ENCODE data around the gene TAAR1. TPM values are rescaled to one million over a fixed set of nuclear protein-coding genes. Genes with fewer than 3 reads are reported as not detected.

Gene TAAR1
- total RNA-seq, 1 experiment from 2014 or later = not detected

DNA sequence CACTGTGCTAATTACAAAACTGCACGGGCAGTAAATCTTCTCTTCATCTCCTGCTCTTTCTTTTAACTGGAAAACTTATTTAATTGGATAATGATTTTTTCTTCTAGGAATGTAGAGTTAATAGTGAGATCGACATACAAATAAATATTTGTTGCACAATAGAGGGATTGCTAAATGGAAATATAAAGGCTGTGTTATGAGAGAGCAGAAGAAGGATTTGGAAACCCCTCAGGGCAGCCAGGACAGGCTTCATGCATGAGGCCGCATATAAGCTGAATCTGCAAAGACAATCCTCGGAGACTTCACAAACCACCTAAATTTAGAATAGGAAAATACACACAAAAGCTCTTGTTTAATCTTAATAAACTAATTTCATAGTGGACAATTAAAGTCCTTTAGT lies 2.9 kb upstream of the TAAR1 start:
- intact Hi-C loops (cut with micrococcal nuclease; ENCODE audit: unreplicated experiment) (loop anchor here (10.0 kb wide), 1 partner anchor 127 kb away; the partner anchor contains the start of gene TAAR9), in situ Hi-C loops (cut with HindIII; ENCODE audit: low pct_unique_long_range_greater_than_20kb, low sequenced_read_pairs) (no loop called here)
- Histone ChIP-seq H3K27ac (ENCODE audit: low read length) (no peak overlapping the region), H3K4me3 (ENCODE audit: low read depth in 2 of 2, low read length in 2 of 2) (no peak overlapping the region), H3K27me3 (ENCODE audit: control insufficient read depth, insufficient read depth, low read length) (no peaks in the 10 kb centered on the region), H3K4me1 (ENCODE audit: control insufficient read depth, insufficient read depth, low read length) (no peaks in the 10 kb centered on the region), H3K9me3 (ENCODE audit: control insufficient read depth, insufficient read depth, low read depth, low read length) (no peaks in the 10 kb centered on the region), H3K36me3 (ENCODE audit: control insufficient read depth, insufficient read depth, low read length) (no peaks in the 10 kb centered on the region)
- TF ChIP-seq, protein P1, sequence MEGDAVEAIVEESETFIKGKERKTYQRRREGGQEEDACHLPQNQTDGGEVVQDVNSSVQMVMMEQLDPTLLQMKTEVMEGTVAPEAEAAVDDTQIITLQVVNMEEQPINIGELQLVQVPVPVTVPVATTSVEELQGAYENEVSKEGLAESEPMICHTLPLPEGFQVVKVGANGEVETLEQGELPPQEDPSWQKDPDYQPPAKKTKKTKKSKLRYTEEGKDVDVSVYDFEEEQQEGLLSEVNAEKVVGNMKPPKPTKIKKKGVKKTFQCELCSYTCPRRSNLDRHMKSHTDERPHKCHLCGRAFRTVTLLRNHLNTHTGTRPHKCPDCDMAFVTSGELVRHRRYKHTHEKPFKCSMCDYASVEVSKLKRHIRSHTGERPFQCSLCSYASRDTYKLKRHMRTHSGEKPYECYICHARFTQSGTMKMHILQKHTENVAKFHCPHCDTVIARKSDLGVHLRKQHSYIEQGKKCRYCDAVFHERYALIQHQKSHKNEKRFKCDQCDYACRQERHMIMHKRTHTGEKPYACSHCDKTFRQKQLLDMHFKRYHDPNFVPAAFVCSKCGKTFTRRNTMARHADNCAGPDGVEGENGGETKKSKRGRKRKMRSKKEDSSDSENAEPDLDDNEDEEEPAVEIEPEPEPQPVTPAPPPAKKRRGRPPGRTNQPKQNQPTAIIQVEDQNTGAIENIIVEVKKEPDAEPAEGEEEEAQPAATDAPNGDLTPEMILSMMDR (IDR thresholded peaks at IDR 0.05) = no peak
- TF ChIP-seq SIN3A (IDR thresholded peaks at IDR 0.05; ENCODE audit: borderline replicate concordance, insufficient read depth, low read depth, low read length) (no peak), POLR2AphosphoS5 (IDR thresholded peaks at IDR 0.05; ENCODE audit: low read depth, low read length) (no peak), TCF7L2 (IDR thresholded peaks at IDR 0.05; ENCODE audit: low read depth, low read length) (no peak)
- TF ChIP-seq, protein P2, sequence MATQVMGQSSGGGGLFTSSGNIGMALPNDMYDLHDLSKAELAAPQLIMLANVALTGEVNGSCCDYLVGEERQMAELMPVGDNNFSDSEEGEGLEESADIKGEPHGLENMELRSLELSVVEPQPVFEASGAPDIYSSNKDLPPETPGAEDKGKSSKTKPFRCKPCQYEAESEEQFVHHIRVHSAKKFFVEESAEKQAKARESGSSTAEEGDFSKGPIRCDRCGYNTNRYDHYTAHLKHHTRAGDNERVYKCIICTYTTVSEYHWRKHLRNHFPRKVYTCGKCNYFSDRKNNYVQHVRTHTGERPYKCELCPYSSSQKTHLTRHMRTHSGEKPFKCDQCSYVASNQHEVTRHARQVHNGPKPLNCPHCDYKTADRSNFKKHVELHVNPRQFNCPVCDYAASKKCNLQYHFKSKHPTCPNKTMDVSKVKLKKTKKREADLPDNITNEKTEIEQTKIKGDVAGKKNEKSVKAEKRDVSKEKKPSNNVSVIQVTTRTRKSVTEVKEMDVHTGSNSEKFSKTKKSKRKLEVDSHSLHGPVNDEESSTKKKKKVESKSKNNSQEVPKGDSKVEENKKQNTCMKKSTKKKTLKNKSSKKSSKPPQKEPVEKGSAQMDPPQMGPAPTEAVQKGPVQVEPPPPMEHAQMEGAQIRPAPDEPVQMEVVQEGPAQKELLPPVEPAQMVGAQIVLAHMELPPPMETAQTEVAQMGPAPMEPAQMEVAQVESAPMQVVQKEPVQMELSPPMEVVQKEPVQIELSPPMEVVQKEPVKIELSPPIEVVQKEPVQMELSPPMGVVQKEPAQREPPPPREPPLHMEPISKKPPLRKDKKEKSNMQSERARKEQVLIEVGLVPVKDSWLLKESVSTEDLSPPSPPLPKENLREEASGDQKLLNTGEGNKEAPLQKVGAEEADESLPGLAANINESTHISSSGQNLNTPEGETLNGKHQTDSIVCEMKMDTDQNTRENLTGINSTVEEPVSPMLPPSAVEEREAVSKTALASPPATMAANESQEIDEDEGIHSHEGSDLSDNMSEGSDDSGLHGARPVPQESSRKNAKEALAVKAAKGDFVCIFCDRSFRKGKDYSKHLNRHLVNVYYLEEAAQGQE (IDR thresholded peaks at IDR 0.05; ENCODE audit: insufficient read depth in 1 of 2, low read depth in 2 of 2, low read length in 1 of 2) = no peak
- DNase-seq (ENCODE audit: low read depth, low spot score) (no peak), ATAC-seq (no peak)
- BruUV-seq (replicated peaks) = no TSS peak
- CTCF ChIA-PET = no interaction called here
- POLR2A ChIA-PET = no interaction called here

DNA sequence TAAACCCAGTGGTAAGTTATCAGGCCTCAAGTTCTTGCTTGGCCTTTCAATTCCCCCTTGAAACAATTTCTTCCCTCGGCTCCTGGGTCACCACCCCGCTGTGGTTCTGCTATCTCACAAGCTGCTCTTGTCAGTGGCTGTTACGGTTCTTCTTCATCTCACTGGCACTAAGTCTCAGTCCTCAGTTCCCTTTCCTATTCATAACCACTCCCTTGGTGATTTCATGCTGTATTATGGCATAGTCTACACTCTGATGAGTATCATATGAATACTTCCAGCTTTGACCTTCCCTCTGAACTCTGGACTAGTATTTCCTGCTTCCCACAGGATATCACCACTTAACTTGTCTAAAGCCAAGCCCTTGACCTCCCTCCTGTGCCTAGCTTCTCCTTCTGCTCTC lies 7.9 kb downstream of the TAAR1 start:
- DNase-seq (ENCODE audit: low read depth, low spot score) (no peak), ATAC-seq (no peak)
- POLR2A ChIA-PET = no interaction called here
- intact Hi-C loops (cut with micrococcal nuclease; ENCODE audit: unreplicated experiment) (no loop called here), in situ Hi-C loops (cut with HindIII; ENCODE audit: low pct_unique_long_range_greater_than_20kb, low sequenced_read_pairs) (no loop called here)
- Histone ChIP-seq H3K4me1 (ENCODE audit: control insufficient read depth, insufficient read depth, low read length) (no peaks in the 10 kb centered on the region), H3K9me3 (ENCODE audit: control insufficient read depth, insufficient read depth, low read depth, low read length) (no peaks in the 10 kb centered on the region), H3K27me3 (ENCODE audit: control insufficient read depth, insufficient read depth, low read length) (no peaks in the 10 kb centered on the region), H3K36me3 (ENCODE audit: control insufficient read depth, insufficient read depth, low read length) (no peaks in the 10 kb centered on the region), H3K27ac (ENCODE audit: low read length) (no peak overlapping the region), H3K4me3 (ENCODE audit: low read depth in 2 of 2, low read length in 2 of 2) (no peak overlapping the region)
- CTCF ChIA-PET = no interaction called here
- TF ChIP-seq, protein P2 (IDR thresholded peaks at IDR 0.05; ENCODE audit: insufficient read depth in 1 of 2, low read depth in 2 of 2, low read length in 1 of 2) = no peak
- TF ChIP-seq SIN3A (IDR thresholded peaks at IDR 0.05; ENCODE audit: borderline replicate concordance, insufficient read depth, low read depth, low read length) = no peak
- no peak for TF ChIP-seq TCF7L2 (IDR thresholded peaks at IDR 0.05; ENCODE audit: low read depth, low read length)
- TF ChIP-seq, protein P1 (IDR thresholded peaks at IDR 0.05) = no peak
- TF ChIP-seq POLR2AphosphoS5 (IDR thresholded peaks at IDR 0.05; ENCODE audit: low read depth, low read length) = no peak
- BruUV-seq (replicated peaks) = no TSS peak

Data from Panc1 (cell line).